Uterus (tissue), 4 donors: ENCODE data around the gene TSPAN9. TPM values are rescaled to one million over a fixed set of nuclear protein-coding genes. Genes with fewer than 3 reads are reported as not detected.

Source experiments
- DNase-seq, 2 donors: peaks; one replicate each; pipeline ENCODE4 v3.0.0-alpha.2; 2019 to 2020
- H3K27ac ChIP-seq, 2 donors: fragments of 200-600 bp; sonication (generic); 1 replicate in 1 of 2; 2 replicates in 1 of 2; pipeline ENCODE4 v1.5.1; 2016 to 2018
- H3K27me3 ChIP-seq, 2 donors: fragments of 200-600 bp; sonication (generic); one replicate each; pipeline ENCODE4 v1.5.1; 2018 to 2019; ENCODE audit warnings: control low read depth in 1 of 2
- H3K36me3 ChIP-seq, 2 donors: fragments of 200-600 bp; sonication (generic); one replicate each; pipeline ENCODE4 v1.5.1; 2019; ENCODE audit warnings: control low read depth in 1 of 2
- H3K4me1 ChIP-seq, 2 donors: fragments of 200-600 bp; sonication (generic); one replicate each; pipeline ENCODE4 v1.5.1; 2018 to 2019; ENCODE audit warnings: control low read depth in 1 of 2
- H3K4me3 ChIP-seq, 2 donors: fragments of 200-600 bp; sonication (generic); 1 replicate in 1 of 2; 2 replicates in 1 of 2; pipeline ENCODE4 v1.5.1; 2018 to 2019; ENCODE audit warnings: mild to moderate bottlenecking in 1 of 2
- H3K9me3 ChIP-seq, 2 donors: fragments of 200-600 bp; sonication (generic); one replicate each; pipeline ENCODE4 v1.5.1; 2019; ENCODE audit warnings: control low read depth in 1 of 2
- CTCF ChIP-seq, 4 experiments: fragments of 200-600 bp in 2 of 4; fragments of 450-650 bp in 2 of 4; sonication (generic) in 2 of 4; IDR thresholded peaks; one replicate each; pipeline ENCODE4 v1.5.1; 2016 to 2019; ENCODE audit warnings: antibody characterized with exemption in 4 of 4, mild to moderate bottlenecking in 2 of 4, moderate library complexity in 1 of 4
- POLR2A ChIP-seq, 2 donors: fragments of 450-650 bp; IDR thresholded peaks; one replicate each; pipeline ENCODE4 v1.6.1; 2016; ENCODE audit warnings: antibody characterized with exemption in 2 of 2, mild to moderate bottlenecking in 1 of 2, moderate library complexity in 1 of 2
- intact Hi-C: fragments of 100-400 bp; cut with DNase I; formaldehyde crosslinking; loops from one replicate; pipeline ENCODE4 v1.15.1; 2023; ENCODE audit warnings: low total_unique reads
- total RNA-seq, 4 donors: library from RNA; depleted of rRNA in 3 of 4; stranded (reverse); fragments of >200 nt in 3 of 4; gene quantifications; one replicate each; pipeline versions ENCODE4 v1.1.0 to v1.2.4, GENCODE V29; 2014 to 2023
- donor health status: DM: yes; HTN: yes; CAD: no.

Gene TSPAN9
- total RNA-seq, 4 donors from 2014 or later = 47.9 to 106 (median 65.1) TPM

GRCh38 chr12:3186546-3187215 is 109.5 kb downstream of the TSPAN9 start:
- no peak overlapping the region for H3K27ac ChIP-seq

DNA sequence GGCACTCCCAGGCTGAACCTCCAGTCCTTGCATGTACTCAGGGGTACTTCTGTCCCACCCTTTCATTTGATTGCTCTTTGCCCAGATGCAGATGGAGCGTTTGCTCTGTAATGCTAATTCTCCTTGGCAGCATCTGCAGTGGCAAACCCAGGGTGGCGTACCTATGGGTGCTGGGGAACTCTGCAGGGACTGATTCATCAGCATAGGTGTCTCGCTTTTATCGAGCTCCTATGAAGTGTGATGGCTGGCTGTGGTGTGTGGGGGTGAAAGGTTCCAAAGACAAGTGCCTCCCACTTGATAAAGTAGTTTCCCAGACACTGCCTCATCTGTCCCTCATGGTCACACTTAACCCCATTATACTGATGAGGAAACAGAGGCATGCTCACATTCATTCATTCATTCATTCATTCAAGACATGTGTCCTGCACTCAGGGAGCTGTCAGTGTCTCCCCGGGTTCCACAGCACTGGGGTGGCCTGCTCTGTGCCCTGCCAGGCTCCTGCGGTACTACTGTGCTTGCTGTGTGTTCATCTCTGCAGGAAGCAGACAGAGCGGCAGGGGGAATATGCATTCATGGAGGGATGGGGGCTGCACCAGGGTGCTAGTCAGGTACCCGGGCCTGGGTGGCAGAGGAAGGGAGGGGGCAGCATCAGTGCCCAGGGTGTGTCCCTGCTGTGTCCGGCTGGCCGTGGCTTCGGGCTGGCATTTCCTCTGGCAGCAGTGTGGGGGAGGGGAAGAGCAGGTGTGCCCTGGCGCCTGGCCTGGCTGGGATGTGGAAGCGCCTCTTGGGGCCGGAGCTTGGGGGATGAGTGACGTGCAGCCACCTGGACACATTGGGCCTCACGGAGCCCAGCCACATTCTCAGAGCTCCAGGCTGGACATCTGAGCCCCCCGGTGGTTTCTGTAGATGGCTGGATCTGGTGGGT is 110.9 kb downstream of the TSPAN9 start:
- Histone ChIP-seq H3K27me3 (no peaks in the 10 kb centered on the region), H3K36me3 (no peaks in the 10 kb centered on the region), H3K9me3 (no peaks in the 10 kb centered on the region), H3K4me1 (no peaks in the 10 kb centered on the region), H3K4me3 (no peak overlapping the region), H3K27ac (no peak overlapping the region)
- DNase-seq = no peak
- TF ChIP-seq POLR2A (IDR thresholded peaks at IDR 0.05) = no peak
- TF ChIP-seq CTCF (IDR thresholded peaks at IDR 0.05) = no peak
- intact Hi-C loops = no loop called here

More at GRCh38 chr12:3186546-3187215, 109.5 kb downstream of the TSPAN9 start:
- Histone ChIP-seq H3K4me1 (no peaks in the 10 kb centered on the region), H3K27me3 (no peaks in the 10 kb centered on the region), H3K36me3 (no peaks in the 10 kb centered on the region), H3K4me3 (no peak overlapping the region), H3K9me3 (no peaks in the 10 kb centered on the region)
- no peak for TF ChIP-seq POLR2A (IDR thresholded peaks at IDR 0.05)
- TF ChIP-seq CTCF (IDR thresholded peaks at IDR 0.05) = no peak
- DNase-seq = no peak
- intact Hi-C loops = no loop called here

DNA sequence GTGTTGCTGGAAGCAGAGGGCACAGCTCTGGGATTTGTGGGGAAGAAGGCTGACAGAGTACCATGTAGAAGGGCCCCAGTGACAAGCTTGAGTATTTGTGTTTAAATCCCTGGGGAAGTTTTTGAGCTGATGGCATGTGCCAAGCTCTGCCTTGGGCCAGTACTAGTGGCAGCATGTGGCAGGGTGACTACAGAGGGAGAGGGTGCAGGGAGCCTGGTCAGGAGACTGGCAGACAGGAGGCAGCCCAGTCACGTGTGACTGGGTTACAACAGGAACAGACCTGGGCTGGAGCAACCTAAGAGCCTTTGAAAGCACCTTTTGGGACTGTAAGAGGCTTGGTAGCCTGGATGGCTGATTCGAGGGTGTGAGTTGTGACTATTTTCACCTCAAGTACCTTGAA is 112.1 kb downstream of the TSPAN9 start:
- no peaks in the 10 kb centered on the region for H3K9me3 ChIP-seq
- H3K4me3 ChIP-seq = no peak overlapping the region
- no peak for DNase-seq
- intact Hi-C loops = no loop called here
- no peaks in the 10 kb centered on the region for H3K36me3 ChIP-seq
- H3K27ac ChIP-seq = no peak overlapping the region
- no peak for TF ChIP-seq POLR2A (IDR thresholded peaks at IDR 0.05)
- no peak for TF ChIP-seq CTCF (IDR thresholded peaks at IDR 0.05)
- no peaks in the 10 kb centered on the region for H3K27me3 ChIP-seq
- no peaks in the 10 kb centered on the region for H3K4me1 ChIP-seq

- no peak for TF ChIP-seq CTCF (IDR thresholded peaks at IDR 0.05)
- TF ChIP-seq POLR2A (IDR thresholded peaks at IDR 0.05) = no peak
- no peaks in the 10 kb centered on the region for H3K4me1 ChIP-seq
These were observed 112.9 kb downstream of the TSPAN9 start for GRCh38 chr12:3190101-3190500.

DNA sequence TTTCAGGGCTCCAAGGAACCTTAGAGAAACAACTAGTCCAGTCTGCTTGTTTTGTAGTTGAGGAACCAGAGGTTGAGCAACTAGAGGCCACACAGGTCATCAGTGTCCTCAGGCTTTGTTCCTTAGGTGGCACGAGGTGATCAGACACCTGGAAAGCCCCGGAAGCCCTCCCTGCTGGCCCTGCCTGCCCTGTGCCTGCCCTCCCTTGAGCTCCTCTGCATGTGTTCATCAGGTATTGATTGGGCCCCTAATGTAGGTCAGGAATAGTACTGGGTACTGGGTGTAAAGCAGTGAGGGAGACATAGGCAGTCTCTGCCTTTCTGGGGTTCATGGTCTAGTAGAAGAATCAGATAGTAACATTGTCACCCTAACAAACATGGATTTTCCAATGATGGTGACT is 114.3 kb downstream of the TSPAN9 start:
- H3K27ac ChIP-seq = no peak overlapping the region
- H3K4me1 ChIP-seq = no peaks in the 10 kb centered on the region
- no peaks in the 10 kb centered on the region for H3K36me3 ChIP-seq
- no peak overlapping the region for H3K4me3 ChIP-seq
- no peaks in the 10 kb centered on the region for H3K9me3 ChIP-seq
- TF ChIP-seq CTCF (IDR thresholded peaks at IDR 0.05) (no peak), POLR2A (IDR thresholded peaks at IDR 0.05) (no peak)
- intact Hi-C loops = no loop called here
- no peaks in the 10 kb centered on the region for H3K27me3 ChIP-seq
- no peak for DNase-seq

More at GRCh38 chr12:3190101-3190500, 112.9 kb downstream of the TSPAN9 start:
- intact Hi-C loops = no loop called here
- Histone ChIP-seq H3K36me3 (no peaks in the 10 kb centered on the region), H3K27ac (no peak overlapping the region), H3K27me3 (no peaks in the 10 kb centered on the region), H3K9me3 (no peaks in the 10 kb centered on the region), H3K4me3 (no peak overlapping the region)
- no peak for DNase-seq
